H1 (cell line): Measurements from ENCODE around the gene ACTR2.

Experiments used
- ATF3 ChIP-seq: IDR thresholded peaks from 2 replicates; pipeline ENCODE4 v1.6.1; 2011; ENCODE audit warnings: low read depth, mild to moderate bottlenecking, low read length; ENCODE audit not compliant: insufficient read depth
- CEBPB ChIP-seq: IDR thresholded peaks from 2 replicates; pipeline ENCODE4 v1.6.1; 2012; ENCODE audit warnings: low read depth, low read length
- CTCF ChIP-seq, 3 experiments: IDR thresholded peaks; 1 replicate in 2 of 3; 2 replicates in 1 of 3; pipeline versions ENCODE4 v1.5.1 to v1.6.1; 2011; ENCODE audit warnings: low read length in 3 of 3, mild to moderate bottlenecking in 3 of 3, inconsistent platforms in 2 of 3, low read depth in 1 of 3, moderate library complexity in 1 of 3; ENCODE audit not compliant: insufficient read depth in 1 of 3; ENCODE audit errors: control extremely low read depth in 1 of 3
- POLR2A ChIP-seq, 2 experiments: IDR thresholded peaks; 1 replicate in 1 of 2; 2 replicates in 1 of 2; pipeline ENCODE4 v1.6.1; 2011; ENCODE audit warnings: low read depth in 2 of 2, low read length in 2 of 2, mild to moderate bottlenecking in 2 of 2; ENCODE audit errors: control extremely low read depth in 1 of 2
- RAD21 ChIP-seq, 2 experiments: IDR thresholded peaks in 1 of 2; conservative IDR thresholded peaks in 1 of 2; 2 replicates each; pipeline ENCODE4 v1.6.1; 2011; ENCODE audit warnings: low read depth in 2 of 2, low read length in 2 of 2, improper control_type of control experiment in 1 of 2, inconsistent platforms in 1 of 2, mild to moderate bottlenecking in 1 of 2, moderate library complexity in 1 of 2
- RFX5 ChIP-seq: IDR thresholded peaks from 2 replicates; pipeline ENCODE4 v1.6.1; 2011; ENCODE audit warnings: low read depth, low read length, improper control_type of control experiment, borderline replicate concordance
- TAF1 ChIP-seq: IDR thresholded peaks from 2 replicates; pipeline ENCODE4 v1.6.1; 2011; ENCODE audit warnings: mild to moderate bottlenecking, low read depth, low read length
- TAF7 ChIP-seq: optimal IDR thresholded peaks from 2 replicates; pipeline ENCODE3; 2011; ENCODE audit warnings: low read depth, mild to moderate bottlenecking, inconsistent platforms, low read length, moderate library complexity, borderline replicate concordance

GRCh38 chr2:65255356-65255755, 27.7 kb downstream of the ACTR2 start:
- TF ChIP-seq TAF7 (no peak), CTCF (IDR thresholded peaks at IDR 0.05; ENCODE audit: control extremely low read depth in 1 of 3, insufficient read depth in 1 of 3, low read depth in 1 of 3, low read length in 3 of 3) (no peak), TAF1 (no peak), CEBPB (no peak), POLR2A (IDR thresholded peaks at IDR 0.05; ENCODE audit: control extremely low read depth in 1 of 2, low read depth in 2 of 2, low read length in 2 of 2) (no peak), RAD21 (IDR thresholded peaks at IDR 0.05 in 1 of 2, conservative IDR thresholded peaks at IDR 0.05 in 1 of 2; ENCODE audit: low read depth in 2 of 2, low read length in 2 of 2) (no peak), RFX5 (no peak), ATF3 (no peak)
